ENCODE results near the gene SCYGR6.

Gene SCYGR6

GRCh38 chr2:227713291-227713690 is 11.3 kb downstream of the SCYGR6 start:
- DNase-seq (ENCODE audit: low spot score) = no peak

DNA sequence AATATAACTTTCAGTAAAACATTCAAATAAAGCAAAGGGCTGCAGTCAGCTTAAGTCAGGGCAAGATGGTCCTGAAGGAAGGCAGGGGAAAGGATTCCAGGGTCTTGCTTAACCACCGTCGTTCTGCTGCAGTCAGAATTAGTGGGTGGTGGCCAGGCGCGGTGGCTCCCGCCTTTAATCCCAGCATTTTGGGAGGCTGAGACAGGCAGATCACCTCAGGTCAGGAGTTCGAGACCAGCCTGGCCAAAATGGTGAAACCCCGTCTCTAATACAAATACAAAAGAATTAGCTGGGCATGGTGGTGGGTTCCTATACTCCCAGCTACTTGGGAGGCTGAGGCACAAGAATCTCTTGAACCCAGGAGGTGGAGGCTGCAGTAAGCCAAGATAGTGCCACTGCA is 13.6 kb downstream of the SCYGR6 start:
- no peak for DNase-seq (ENCODE audit: low spot score)

GRCh38 chr2:227707390-227707789 is 17.2 kb downstream of the SCYGR6 start:
- no peak for DNase-seq (ENCODE audit: low spot score)

GRCh38 chr2:227706859-227707258 is 17.7 kb downstream of the SCYGR6 start:
- DNase-seq (ENCODE audit: low spot score) = no peak

- no peak for DNase-seq (ENCODE audit: low spot score)
Measured at GRCh38 chr2:227703961-227704360, 20.6 kb downstream of the SCYGR6 start.

GRCh38 chr2:227703280-227703732 is 21.3 kb downstream of the SCYGR6 start:
- DNase-seq (ENCODE audit: low spot score) = no peak

GRCh38 chr2:227701556-227701955 is 23.0 kb downstream of the SCYGR6 start:
- no peak for DNase-seq (ENCODE audit: low spot score)

- no peak for DNase-seq (ENCODE audit: low spot score)
Measured at GRCh38 chr2:227696990-227697679, 27.4 kb downstream of the SCYGR6 start.

DNA sequence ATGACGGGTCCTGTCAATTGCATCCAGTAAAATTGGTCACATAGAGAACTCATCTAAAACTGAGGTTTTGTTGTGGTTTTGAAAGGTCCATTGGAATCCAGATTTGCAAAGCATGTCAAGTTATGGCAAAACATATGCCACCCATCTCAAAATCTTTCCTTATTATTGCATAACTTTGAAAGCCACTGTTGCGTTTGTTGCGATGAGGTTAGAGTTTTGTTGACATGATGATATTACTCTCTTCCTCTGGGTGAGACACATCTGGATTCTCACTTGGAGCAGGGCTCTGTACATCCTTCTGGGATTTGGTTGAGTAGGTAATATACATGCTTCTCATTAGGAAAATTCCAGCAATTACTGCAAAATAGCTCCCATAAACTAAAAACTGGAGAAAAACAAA is 37.4 kb downstream of the SCYGR6 start:
- no peak for DNase-seq (ENCODE audit: low spot score)

- DNase-seq (ENCODE audit: low spot score) = no peak
Measured at GRCh38 chr2:227684258-227684657, 40.3 kb downstream of the SCYGR6 start.

DNA sequence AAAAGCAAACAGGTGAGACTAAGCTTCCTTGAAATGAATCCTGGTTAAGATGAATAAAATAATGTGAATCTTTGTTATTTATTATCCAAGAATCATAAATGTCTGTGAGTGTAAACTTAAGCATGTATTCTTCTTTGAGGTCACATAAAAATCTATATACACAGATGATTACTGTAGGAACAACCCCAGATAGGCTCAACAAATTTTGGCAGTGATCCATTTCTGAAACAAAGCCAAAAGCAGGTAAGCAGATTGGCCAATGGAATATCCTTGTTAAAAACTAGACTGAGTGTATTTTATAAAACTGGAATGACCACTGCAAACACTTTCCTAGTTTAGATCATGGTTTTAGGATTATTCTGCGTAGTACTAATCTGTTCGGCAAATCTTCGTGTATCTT is 46.6 kb downstream of the SCYGR6 start:
- DNase-seq (ENCODE audit: low spot score) = no peak

- no peak for DNase-seq (ENCODE audit: low spot score)
Measured at GRCh38 chr2:227674485-227674884, 50.1 kb downstream of the SCYGR6 start.
